Glomerular visceral epithelial cell (primary cell): ENCODE data around the gene BCAN.
A peak's percentile ranks its signal among the peaks of the same experiment; 100 is the strongest.
"Not testable (repeated sequence)": the region's sequence is repeated elsewhere in the genome, so short reads cannot be mapped to it uniquely, and the experiment has no call there.

Source experiments
- DNase-seq: peaks from one replicate; pipeline ENCODE4 v3.0.0-alpha.2; 2016; ENCODE audit errors: extremely low spot score

BCAN gene, protein sequence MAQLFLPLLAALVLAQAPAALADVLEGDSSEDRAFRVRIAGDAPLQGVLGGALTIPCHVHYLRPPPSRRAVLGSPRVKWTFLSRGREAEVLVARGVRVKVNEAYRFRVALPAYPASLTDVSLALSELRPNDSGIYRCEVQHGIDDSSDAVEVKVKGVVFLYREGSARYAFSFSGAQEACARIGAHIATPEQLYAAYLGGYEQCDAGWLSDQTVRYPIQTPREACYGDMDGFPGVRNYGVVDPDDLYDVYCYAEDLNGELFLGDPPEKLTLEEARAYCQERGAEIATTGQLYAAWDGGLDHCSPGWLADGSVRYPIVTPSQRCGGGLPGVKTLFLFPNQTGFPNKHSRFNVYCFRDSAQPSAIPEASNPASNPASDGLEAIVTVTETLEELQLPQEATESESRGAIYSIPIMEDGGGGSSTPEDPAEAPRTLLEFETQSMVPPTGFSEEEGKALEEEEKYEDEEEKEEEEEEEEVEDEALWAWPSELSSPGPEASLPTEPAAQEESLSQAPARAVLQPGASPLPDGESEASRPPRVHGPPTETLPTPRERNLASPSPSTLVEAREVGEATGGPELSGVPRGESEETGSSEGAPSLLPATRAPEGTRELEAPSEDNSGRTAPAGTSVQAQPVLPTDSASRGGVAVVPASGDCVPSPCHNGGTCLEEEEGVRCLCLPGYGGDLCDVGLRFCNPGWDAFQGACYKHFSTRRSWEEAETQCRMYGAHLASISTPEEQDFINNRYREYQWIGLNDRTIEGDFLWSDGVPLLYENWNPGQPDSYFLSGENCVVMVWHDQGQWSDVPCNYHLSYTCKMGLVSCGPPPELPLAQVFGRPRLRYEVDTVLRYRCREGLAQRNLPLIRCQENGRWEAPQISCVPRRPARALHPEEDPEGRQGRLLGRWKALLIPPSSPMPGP

DNA sequence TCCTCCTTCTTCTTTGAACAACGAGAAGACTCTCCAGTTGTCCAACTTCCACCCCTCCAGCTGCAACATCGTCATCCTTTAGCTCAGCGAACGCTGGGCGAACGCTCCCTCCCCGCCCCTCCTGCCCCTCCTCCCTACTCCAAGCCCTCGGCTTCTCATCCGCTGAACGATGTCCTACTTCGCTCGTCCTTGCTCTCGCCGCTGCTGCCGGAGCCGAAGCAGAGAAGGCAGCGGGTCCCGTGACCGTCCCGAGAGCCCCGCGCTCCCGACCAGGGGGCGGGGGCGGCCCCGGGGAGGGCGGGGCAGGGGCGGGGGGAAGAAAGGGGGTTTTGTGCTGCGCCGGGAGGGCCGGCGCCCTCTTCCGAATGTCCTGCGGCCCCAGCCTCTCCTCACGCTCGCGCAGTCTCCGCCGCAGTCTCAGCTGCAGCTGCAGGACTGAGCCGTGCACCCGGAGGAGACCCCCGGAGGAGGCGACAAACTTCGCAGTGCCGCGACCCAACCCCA, at the start of gene BCAN:
TSS of gene BCAN (plus strand) at position 357 of the 504 bp plus-strand sequence. CDS start 3,938 bp downstream, outside the sequence.
- no peak for DNase-seq

DNA sequence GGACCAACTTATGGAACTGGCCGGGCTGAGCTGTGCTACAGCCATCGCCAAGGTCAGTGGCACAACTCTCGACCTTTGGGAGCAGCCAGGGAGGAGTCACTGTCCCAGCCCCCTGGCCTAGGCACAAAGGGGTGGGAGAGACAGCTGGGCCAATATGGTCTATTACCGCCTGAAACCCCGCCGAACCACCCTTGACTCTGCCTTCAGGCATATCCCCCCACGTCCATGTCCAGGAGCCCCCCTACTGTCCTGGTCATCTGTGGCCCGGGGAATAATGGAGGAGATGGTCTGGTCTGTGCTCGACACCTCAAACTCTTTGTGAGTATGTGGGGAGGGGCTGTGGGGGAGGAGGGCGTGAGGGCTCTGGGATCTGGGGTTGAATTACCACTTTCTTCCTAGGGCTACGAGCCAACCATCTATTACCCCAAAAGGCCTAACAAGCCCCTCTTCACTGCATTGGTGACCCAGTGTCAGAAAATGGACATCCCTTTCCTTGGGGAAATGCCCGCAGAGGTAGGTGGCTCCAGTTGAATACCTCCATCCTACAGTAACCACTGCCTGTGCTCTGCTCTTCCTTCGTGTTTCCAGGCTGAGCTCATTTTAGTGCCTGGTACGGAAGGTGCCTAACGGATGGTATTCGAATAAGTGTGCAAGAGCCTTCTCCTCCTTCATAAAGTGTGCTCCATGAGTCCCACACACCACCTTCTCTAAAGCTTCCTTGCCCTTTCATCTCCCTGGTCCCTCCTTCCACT, 49.6 kb upstream of the BCAN start:
- no peak for DNase-seq

DNA sequence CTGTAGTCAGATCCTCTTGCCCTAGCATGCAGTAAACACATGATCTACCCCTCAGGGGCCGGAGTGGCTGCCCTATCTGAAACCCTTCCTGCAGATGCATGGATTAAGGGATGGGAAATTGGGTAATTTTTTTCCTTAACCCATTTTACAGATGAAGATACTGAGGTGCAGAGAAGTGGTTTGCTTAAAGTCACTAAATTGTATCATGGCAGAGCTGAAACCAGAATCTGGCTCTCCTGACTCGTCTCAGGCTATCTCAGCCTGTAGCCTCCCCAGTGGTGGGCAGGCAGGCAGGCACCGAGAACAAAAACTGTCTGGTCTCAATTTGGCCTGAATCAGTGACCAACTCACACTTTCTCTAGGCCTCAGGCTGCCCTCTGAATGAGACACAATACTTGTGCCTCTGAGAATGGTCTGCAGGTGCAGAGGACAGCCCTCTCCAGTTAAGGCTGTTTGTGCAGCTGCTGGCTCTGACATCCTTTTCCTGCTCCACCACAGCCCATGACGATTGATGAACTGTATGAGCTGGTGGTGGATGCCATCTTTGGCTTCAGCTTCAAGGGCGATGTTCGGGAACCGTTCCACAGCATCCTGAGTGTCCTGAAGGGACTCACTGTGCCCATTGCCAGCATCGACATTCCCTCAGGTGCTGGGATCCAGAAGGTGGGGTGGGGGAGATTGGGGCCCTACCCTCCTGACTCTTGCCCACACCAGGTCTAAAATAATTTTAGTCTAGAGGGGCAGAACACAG, 48.8 kb upstream of the BCAN start:
- no peak for DNase-seq

DNA sequence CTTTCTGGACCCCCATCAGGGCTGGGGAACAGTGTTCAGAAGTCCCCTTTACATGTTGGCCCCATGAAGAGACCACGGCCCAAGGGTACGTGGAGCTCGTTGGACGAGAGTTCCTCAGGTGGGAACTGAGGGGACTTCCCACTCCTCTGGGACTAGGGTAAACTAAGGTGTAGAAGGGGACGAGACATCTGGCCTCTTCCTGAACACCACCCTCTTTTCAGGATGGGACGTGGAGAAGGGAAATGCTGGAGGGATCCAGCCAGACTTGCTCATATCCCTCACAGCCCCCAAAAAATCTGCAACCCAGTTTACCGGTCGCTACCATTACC, 48.3 kb upstream of the BCAN start:
- DNase-seq, result no peak

DNA sequence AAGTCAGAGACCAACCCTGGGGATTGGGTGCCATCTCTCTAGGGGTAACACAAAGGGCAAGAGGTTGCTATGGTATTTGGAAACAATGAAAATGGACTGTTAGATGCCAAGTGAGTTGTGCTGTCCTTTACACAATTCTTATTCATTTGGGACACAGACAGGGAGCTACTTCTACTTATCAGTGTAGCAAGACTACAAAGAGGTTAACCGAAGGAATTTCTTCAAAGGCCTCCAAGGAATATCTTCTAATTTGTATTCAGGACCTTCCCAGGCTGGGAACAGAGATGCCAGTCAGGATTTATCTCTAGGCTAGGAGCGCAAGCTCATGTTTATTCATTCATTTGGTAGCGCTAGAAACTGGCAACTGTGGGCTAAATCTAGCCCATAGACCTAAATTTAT, 47.7 kb upstream of the BCAN start:
- no peak for DNase-seq

DNA sequence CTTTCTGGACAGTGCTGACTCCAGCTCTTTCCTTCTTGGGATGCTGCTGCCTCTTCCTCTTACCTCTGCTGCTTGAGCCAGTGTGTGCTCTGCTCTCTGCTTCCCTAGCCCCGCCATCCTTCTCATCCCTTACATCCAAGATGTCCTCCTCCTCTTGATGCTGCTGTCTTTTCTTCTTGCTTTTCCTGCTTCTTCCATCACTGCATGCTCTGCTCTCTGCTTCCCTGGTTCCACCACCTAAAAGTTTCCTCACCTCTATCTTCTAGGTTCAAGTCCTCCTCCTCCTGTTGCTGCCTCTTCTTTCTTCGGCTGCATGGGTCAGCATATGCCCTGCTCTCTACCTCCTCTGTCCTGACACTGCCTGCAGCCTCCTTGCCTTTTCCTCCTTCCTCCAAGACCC, 46.9 kb upstream of the BCAN start:
- no peak for DNase-seq

DNA sequence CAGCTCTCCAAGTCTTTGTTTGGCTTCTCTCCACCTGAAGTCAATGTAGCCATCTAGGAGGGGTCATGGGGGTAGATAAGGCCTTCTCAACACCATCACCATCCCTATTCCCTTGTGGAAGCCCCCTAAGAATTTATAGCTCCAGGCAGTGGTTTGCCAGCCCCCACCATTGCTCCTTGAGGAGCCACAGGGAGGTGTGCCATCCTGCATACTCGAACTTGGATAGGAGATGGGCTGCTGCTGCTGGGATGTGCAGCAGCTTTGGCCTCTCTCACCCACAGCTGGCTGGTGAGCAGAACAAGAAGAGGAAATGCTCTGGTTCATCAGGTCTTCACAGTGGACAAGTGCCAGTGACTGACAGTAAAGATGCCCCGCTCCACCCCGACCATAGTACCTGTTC, 45.5 kb upstream of the BCAN start:
- DNase-seq, result no peak

DNA sequence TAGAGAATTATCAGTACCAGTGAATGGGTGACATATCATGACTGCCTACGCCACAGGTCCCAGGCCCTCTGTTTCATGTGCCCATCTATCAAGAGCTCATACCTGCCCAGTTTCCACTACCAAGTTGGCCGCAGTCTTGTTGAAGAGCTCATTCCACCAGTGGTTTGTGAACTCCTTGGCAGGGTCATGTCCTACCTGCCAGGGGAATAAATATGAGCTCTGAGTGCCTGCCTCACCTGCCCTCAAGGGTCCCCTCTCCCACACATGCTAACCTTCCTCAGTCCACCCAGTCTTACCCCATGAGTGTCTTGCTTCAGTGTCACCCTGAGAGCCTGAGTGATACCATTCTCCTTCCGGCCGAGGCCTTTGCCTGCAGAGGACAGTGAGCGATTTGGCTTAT, 43.8 kb upstream of the BCAN start:
- DNase-seq, result no peak

DNA sequence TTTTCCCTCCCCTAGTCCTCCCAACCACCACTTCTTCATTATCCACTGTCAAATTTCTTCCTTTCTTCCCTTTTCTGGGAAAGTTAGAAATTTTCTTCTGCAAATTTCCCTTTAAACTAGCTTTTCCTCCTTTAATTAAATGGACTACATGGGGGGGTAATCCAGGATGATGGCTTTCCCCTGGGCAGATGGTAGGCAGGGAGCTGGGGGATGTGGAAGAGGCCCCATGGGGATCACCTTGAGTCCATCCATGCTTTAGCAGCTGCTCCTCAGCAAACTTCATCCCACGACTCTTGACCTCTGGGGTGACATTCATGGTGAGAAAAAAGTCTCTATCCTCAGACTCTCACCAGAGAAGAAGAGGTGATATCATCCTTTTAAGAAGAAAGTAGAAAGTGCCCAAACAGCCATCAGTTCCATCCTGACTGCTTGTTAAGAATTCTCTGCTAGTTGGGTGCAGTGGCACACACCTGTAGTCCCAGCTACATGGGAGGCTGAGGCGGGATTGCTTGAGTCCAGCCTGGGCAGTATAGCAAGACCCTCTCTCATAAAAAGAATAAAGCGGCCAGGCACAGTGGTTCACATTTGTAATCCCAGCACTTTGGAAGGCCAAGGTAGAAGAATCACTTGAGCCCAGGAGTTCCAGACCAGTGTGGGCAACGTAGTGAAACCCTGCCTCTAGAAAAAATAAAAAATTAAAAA, 43.0 kb upstream of the BCAN start:
- no peak for DNase-seq

DNA sequence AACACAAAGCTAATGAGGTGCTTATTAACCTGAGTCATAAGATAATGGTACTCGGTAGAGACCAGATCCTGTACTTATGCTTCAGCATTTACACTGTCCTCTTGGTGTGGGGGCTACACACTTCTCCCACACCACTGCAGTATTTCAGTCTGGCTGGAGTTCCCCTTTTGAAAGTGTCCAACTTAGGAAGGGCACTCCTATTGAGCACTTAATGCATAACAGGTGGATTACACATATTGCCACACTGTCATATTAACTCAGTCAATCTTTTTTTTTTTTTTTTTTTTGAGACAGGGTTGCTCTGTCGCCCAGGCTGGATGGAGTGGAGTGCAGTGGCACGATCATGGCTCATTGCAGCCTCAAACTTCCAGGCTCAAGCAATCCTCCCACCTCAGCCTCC, 42.1 kb upstream of the BCAN start:
- DNase-seq, result peak; percentile 30

DNA sequence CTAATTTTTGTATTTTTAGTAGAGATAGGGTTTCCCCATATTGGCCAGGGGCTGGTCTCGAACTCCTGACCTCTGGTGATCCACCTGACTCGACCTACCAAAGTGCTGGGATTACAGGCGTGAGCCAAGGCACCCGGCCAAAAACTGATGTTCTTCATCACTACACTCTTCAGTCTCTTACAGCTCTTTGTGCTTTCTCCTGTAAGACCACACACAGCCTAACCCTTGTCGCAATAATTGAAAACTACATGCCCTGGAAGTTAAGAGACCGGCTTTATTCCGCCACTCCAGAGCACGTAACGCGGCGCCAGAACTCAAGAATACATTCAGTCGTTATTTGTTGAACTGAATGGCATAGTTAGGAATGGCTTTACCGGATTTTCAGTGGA, 41.2 kb upstream of the BCAN start:
- DNase-seq, result no peak

DNA sequence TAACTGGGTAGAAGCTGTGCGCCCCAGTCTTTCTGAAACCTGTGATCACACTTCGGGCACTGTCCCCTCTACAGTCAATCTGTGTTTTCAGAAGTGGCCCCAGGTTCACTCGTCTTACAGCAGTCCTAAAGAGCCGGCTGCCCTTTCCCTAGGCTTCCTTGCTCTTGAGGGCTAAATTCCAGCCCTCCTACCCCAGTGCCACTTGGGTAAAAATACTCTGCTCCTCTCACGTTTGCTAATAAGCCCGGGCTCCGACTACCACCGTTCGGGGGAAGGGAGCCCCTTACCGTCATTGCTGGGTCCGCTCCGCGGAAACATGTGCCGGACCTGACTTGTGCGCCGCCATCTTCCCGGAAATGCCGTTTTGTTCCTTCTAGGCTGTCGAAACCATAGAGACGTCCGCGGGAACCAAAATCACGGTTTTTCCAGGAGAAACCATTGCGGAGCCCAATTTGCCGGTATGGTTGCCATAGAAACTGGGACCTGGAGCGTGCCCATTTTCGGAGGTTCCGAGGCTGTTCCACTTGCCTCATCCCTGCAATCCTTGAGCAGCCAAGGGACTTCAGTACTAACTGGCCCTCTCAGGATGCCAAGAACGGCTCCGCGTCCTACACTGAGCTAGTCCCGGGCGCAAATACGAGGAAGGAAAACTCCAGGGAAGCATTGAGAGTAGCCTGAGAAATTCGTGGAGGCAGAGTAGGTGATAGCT, 40.6 kb upstream of the BCAN start, which contains the start of gene GPATCH4:
TSS of gene GPATCH4 (minus strand) at position 358 of the 709 bp plus-strand sequence.
- peak; percentile 89 for DNase-seq

DNA sequence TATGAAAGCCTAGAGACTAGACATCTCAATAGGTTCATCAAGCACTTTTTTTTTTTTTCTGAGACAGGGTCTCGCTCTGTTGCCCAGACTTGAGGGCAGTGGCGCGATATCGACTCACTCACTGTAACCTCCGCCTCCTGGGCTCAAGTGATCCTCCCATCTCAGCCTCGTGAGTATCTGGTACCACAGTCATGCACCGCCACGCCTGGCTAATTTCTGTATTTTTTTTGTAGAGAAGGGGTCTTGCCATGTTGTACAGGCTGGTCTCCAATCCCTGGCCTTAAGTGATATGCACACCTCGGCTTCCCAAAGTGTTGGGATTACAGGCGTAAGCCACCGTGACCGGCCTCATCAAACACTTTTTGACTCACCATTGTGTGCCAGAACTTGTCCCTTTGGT, 40.0 kb upstream of the BCAN start:
- peak; percentile 38 for DNase-seq

DNA sequence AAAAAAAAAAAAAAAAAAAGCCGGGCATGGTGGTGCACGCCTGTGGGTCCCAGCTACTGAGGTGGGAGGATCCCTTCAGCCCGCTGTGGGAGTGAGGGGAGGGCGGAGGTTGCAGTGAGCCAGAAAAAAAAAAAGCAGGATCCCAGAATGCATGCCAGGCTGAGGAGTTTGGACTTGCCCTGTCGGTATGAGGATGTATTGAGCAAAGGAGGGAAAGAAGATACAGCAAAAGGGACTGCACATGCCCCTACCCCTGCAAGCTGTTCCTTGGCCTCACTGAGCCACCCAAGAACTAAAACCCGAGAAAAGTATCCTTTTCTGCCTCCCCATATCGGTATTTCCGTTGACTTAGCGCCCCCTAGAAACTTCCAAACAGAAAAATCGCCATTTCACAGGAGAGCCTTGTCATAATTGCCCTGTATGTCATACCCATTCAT, 39.3 kb upstream of the BCAN start:
- DNase-seq, result no peak

DNA sequence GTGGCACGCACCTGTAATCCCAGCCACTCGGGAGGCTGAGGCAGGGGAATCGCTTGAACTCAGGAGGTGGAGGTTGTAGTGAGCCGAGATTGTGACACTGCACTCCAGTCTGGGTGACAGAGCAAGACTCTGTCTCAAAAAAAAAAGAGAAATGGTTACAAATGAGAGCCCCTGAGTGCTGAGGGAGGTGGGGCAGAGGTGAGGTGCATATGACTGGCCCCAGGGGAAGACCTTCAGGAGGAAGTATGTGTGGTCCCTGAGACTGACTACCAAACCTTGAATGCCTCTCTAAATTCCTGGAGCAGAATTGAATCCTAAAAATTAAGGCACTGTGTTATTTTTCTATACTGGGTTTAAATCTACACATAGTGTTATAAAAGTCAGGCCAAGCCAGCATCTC, 34.6 kb upstream of the BCAN start:
- DNase-seq, result not testable (repeated sequence)

DNA sequence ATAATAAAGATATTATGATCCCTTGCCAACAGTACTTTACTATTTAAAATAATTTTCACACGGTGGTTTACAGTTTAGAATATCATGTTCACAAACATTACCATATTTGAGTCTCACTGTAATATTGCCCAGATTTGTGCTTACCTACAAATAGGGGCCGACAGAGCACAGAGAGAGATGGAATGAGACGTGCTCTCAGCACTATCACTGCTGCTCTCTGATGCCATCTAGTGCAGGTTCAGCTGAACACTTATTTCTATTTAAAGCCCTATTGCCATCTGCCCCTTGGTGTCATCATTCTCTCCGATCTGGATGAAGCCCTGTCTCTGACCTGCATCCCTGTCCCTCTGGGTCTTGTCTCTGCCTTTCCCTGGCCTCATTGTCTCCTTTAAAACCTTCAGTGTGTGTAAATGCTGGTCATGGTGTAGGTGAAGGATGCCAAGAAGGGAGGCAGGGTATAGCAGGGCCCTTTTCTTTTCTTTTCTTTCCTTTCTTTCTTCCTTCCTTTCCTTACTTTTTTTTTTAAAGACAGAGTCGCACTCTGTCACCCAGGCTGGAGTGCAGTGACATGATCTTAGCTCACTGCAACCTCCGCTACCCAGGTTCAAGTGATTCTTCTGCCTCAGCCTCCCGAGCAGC, 33.8 kb upstream of the BCAN start:
- DNase-seq, result peak; percentile 78

DNA sequence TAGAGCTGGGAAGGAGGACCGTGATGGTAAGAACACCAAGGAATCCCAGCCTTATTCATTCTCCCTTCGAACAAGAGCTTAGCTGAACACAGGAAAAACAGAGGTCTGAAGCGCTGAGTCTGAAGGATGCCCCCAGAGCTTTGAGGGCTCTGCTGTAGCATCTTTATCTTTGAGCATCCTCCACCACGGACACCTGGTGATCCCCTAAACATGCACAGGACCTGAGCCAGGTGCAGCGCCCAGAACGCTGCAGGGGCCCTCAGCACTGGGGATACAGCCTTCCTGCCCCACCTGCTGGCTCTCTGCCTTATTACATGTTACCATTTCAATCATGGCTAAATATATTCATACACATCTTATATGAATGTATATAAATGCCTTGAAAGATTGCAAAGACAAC, 32.9 kb upstream of the BCAN start:
- DNase-seq, result peak; percentile 44

DNA sequence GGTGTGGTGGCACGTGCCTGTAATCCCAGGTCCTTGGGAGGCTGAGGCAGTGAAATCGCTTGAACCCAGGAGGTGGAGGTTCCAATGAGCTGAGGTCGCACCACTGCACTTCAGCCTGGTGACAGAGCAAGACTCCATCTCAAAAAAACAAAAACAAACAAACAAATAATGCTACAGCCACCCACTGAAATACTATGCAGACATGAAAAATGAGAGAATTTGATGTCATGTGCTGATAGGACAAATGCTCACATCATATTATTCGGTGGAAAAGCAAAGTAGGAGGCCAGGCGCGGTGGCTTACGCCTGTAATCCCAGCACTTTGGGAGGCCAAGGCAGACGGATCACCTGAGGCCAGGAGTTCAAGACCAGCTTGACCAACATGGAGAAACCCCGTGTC, 31.8 kb upstream of the BCAN start:
- not testable (repeated sequence) for DNase-seq

DNA sequence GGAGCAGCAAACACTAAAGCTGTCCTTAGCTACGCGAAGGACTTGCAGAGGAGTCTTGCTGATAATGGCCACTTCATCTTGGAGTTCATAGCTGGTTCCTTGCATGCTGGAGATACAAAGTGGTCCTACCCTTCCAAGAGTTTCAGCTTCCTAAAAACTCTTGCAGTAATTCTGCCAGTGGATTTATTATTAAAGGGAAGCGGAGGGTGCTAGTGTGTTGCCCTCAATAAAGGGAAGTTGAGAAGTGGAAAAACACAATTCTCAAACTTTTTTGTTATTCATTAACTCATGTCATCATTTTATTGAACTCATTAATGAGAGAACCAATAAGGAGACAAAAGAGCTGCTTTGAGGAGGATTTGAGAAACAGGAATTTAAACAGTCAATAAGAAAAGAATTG, 29.3 kb upstream of the BCAN start:
- DNase-seq, result no peak
